Sigmoid colon (tissue), 7 donors: ENCODE results near the gene TPST1. TPM values are rescaled to one million over a fixed set of nuclear protein-coding genes. Genes with fewer than 3 reads are reported as not detected.
"Not testable (repeated sequence)": the region's sequence is repeated elsewhere in the genome, so short reads cannot be mapped to it uniquely, and the experiment has no call there.

Experiments
- DNase-seq: peaks from one replicate; pipeline ENCODE4 v3.0.0-alpha.2; 2019
- H3K27ac ChIP-seq, 4 donors: fragments of 200-600 bp; sonication (generic); one replicate each; pipeline ENCODE4 v1.5.1; 2016 to 2019; ENCODE audit warnings: mild to moderate bottlenecking in 1 of 4
- H3K27me3 ChIP-seq, 3 donors: fragments of 200-600 bp; sonication (generic); one replicate each; pipeline ENCODE4 v1.5.1; 2019; ENCODE audit warnings: mild to moderate bottlenecking in 1 of 3
- H3K36me3 ChIP-seq, 4 donors: fragments of 200-600 bp; sonication (generic); one replicate each; pipeline ENCODE4 v1.5.1; 2016 to 2019
- H3K4me1 ChIP-seq, 4 donors: fragments of 200-600 bp; sonication (generic); one replicate each; pipeline ENCODE4 v1.5.1; 2017 to 2019
- H3K4me3 ChIP-seq, 4 donors: fragments of 200-600 bp; sonication (generic); one replicate each; pipeline ENCODE4 v1.5.1; 2017 to 2019; ENCODE audit warnings: mild to moderate bottlenecking in 2 of 4, moderate library complexity in 1 of 4
- H3K9me3 ChIP-seq, 4 donors: fragments of 200-600 bp in 3 of 4; sonication (generic) in 3 of 4; one replicate each; pipeline versions ENCODE4 v1.5.1 to v1.6.1; 2013 to 2019
- EP300 ChIP-seq, 4 donors: sonication (generic); formaldehyde crosslinking; IDR thresholded peaks; one replicate each; pipeline ENCODE4 v1.6.1; 2017; ENCODE audit warnings: antibody characterized with exemption in 4 of 4
- POLR2A ChIP-seq, 2 donors: fragments of 450-650 bp; IDR thresholded peaks; one replicate each; pipeline ENCODE4 v1.6.1; 2016; ENCODE audit warnings: antibody characterized with exemption in 2 of 2, mild to moderate bottlenecking in 2 of 2, moderate library complexity in 2 of 2
- POLR2AphosphoS5 ChIP-seq, 4 donors: sonication (generic); formaldehyde crosslinking; IDR thresholded peaks; one replicate each; pipeline ENCODE4 v1.6.1; 2017; ENCODE audit warnings: antibody characterized with exemption in 4 of 4
- WGBS, 2 donors: extraction: QIAGEN DNeasy Blood & Tissue Kit; methylation state at CpG; one replicate each; pipeline ENCODE4 v1.1.7; 2013; 5-methylcytosine and 5-hydroxymethylcytosine counted together
- intact Hi-C: fragments of 100-400 bp; cut with DNase I; formaldehyde crosslinking; loops from one replicate; pipeline ENCODE4 v1.15.1; 2023
- polyA plus RNA-seq, 3 donors: library from polyadenylated mRNA; stranded (reverse); fragments of 200-250 nt; gene quantifications; one replicate each; pipeline ENCODE4 v1.2.3, GENCODE V29; 2013
- total RNA-seq, 4 donors: library from RNA; depleted of rRNA; stranded (reverse); fragments of >200 nt; gene quantifications; one replicate each; pipeline ENCODE4 v1.1.0, GENCODE V29; 2016
- TF ChIP-seq, protein P1 (sequence below), 4 experiments: fragments of 450-650 bp in 3 of 4; fragments of 200-600 bp in 1 of 4; IDR thresholded peaks; one replicate each; pipeline ENCODE4 v1.5.1; 2016 to 2019; ENCODE audit warnings: antibody characterized with exemption in 4 of 4, mild to moderate bottlenecking in 3 of 4, moderate library complexity in 2 of 4
- donor health status: healthy with polysubstance abuse.
- donor health status: Bipolar disorder and iron deficiency.
- donor health status: healthy.

TPST1 gene
- total and polyA plus RNA-seq, 7 donors = 0.92 to 31.3 (median 21.0) TPM

DNA sequence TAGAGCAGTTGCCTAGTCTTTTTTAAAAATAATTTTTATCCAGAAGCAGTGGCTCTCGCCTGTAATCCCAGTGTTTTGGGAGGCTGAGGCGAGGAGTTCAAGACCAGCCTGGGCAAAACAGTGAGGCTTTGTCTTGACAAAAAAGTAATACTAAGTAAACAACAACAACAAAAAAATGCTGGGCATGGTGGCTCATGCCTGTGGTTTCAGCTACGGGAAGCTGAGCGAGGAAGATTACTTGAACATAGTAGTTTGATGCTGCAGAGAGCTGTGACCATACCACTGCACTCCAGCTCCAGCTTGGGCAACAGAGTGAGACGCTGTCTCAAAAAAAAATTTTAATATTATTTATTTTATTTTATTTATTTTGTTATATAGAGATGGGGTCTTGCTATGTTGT is 31.3 kb upstream of the TPST1 start:
- TF ChIP-seq EP300 (IDR thresholded peaks at IDR 0.05) = no peak
- TF ChIP-seq POLR2A (IDR thresholded peaks at IDR 0.05) = no peak
- TF ChIP-seq, protein P1, sequence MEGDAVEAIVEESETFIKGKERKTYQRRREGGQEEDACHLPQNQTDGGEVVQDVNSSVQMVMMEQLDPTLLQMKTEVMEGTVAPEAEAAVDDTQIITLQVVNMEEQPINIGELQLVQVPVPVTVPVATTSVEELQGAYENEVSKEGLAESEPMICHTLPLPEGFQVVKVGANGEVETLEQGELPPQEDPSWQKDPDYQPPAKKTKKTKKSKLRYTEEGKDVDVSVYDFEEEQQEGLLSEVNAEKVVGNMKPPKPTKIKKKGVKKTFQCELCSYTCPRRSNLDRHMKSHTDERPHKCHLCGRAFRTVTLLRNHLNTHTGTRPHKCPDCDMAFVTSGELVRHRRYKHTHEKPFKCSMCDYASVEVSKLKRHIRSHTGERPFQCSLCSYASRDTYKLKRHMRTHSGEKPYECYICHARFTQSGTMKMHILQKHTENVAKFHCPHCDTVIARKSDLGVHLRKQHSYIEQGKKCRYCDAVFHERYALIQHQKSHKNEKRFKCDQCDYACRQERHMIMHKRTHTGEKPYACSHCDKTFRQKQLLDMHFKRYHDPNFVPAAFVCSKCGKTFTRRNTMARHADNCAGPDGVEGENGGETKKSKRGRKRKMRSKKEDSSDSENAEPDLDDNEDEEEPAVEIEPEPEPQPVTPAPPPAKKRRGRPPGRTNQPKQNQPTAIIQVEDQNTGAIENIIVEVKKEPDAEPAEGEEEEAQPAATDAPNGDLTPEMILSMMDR (IDR thresholded peaks at IDR 0.05) = no peak
- no peak for TF ChIP-seq POLR2AphosphoS5 (IDR thresholded peaks at IDR 0.05)
- Histone ChIP-seq H3K36me3 (no peaks in the 10 kb centered on the region), H3K9me3 (peaks cover 0 to 3% (median 0%) of the 10 kb centered on the region in 4 donors), H3K4me3 (no peak overlapping the region), H3K27me3 (no peaks in the 10 kb centered on the region), H3K27ac (no peak overlapping the region), H3K4me1 (no peaks in the 10 kb centered on the region)
- intact Hi-C loops = no loop called here
- DNase-seq = no peak
- WGBS, 2 donors = 89 to 92% methylated on average over 5 of the region's 5 CpGs

GRCh38 chr7:66175006-66175405 is 30.1 kb upstream of the TPST1 start:
- WGBS, 2 donors = 90 to 91% methylated on average over 8 of the region's 8 CpGs
- H3K9me3 ChIP-seq, intact Hi-C loops, H3K27me3 ChIP-seq, H3K4me1 ChIP-seq, H3K4me3 ChIP-seq, H3K36me3 ChIP-seq, DNase-seq, H3K27ac ChIP-seq: not testable (repeated sequence)

- DNase-seq = no peak
- intact Hi-C loops = no loop called here
- TF ChIP-seq EP300 (IDR thresholded peaks at IDR 0.05) (no peak), POLR2AphosphoS5 (IDR thresholded peaks at IDR 0.05) (no peak), POLR2A (IDR thresholded peaks at IDR 0.05) (no peak)
- TF ChIP-seq, protein P1 (IDR thresholded peaks at IDR 0.05) = no peak
- H3K27me3 ChIP-seq = no peaks in the 10 kb centered on the region
- H3K9me3 ChIP-seq = peaks cover 0 to 3% (median 0%) of the 10 kb centered on the region in 4 donors
- H3K36me3 ChIP-seq = no peaks in the 10 kb centered on the region
- H3K4me3 ChIP-seq = no peak overlapping the region
- 69 to 70% methylated on average over 2 of the region's 2 CpGs for WGBS, 2 donors
- no peak overlapping the region for H3K27ac ChIP-seq
- H3K4me1 ChIP-seq = no peaks in the 10 kb centered on the region
Measured at GRCh38 chr7:66176914-66177313, 28.2 kb upstream of the TPST1 start.

DNA sequence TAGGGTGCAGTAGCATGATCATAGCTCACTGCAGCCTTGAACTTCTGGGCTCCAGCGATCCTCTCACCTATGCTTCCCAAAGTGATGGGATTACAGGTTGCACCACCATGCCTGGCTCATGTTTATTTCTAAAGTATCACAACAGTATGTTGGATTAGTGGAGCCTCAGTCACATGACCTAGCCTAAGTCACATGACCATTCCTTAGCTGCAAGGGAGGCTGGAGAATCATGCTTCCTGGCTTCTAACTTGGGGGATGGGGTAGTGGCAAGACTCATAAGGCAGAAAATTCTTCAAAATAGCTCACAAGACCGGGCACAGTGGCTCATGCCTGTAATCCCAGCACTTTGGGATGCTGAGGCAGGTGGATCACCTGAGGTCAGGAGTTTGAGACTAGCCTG is 26.9 kb upstream of the TPST1 start:
- intact Hi-C loops = no loop called here
- no peaks in the 10 kb centered on the region for H3K27me3 ChIP-seq
- H3K4me1 ChIP-seq = no peaks in the 10 kb centered on the region
- peaks cover 0 to 3% (median 0%) of the 10 kb centered on the region in 4 donors for H3K9me3 ChIP-seq
- no peak overlapping the region for H3K4me3 ChIP-seq
- 93 to 95% methylated on average over 2 of the region's 2 CpGs for WGBS, 2 donors
- TF ChIP-seq EP300 (IDR thresholded peaks at IDR 0.05) (no peak), POLR2AphosphoS5 (IDR thresholded peaks at IDR 0.05) (no peak), POLR2A (IDR thresholded peaks at IDR 0.05) (no peak)
- TF ChIP-seq, protein P1 (IDR thresholded peaks at IDR 0.05) = no peak
- H3K36me3 ChIP-seq = no peaks in the 10 kb centered on the region
- H3K27ac ChIP-seq = no peak overlapping the region
- no peak for DNase-seq

GRCh38 chr7:66181329-66181728 is 23.8 kb upstream of the TPST1 start:
- H3K4me3 ChIP-seq = no peak overlapping the region
- H3K4me1 ChIP-seq = no peaks in the 10 kb centered on the region
- intact Hi-C loops = no loop called here
- TF ChIP-seq EP300 (IDR thresholded peaks at IDR 0.05) (no peak), POLR2AphosphoS5 (IDR thresholded peaks at IDR 0.05) (no peak), POLR2A (IDR thresholded peaks at IDR 0.05) (no peak)
- TF ChIP-seq, protein P1 (IDR thresholded peaks at IDR 0.05) = no peak
- no peak overlapping the region for H3K27ac ChIP-seq
- no peaks in the 10 kb centered on the region for H3K36me3 ChIP-seq
- H3K9me3 ChIP-seq = peaks cover 0 to 3% (median 0%) of the 10 kb centered on the region in 4 donors
- DNase-seq = no peak
- no peaks in the 10 kb centered on the region for H3K27me3 ChIP-seq
